Neural cell (in vitro differentiated cells): ENCODE results near the gene AHNAK. TPM values are rescaled to one million over a fixed set of nuclear protein-coding genes. Genes with fewer than 3 reads are reported as not detected.

Experiments
- H2AFZ ChIP-seq: fragments of 200-600, 300-800 bp; sonication (generic), shearing (Covaris generic); 2 replicates; pipeline ENCODE4 v1.6.0; 2014; ENCODE audit warnings: low read depth, mild to moderate bottlenecking, antibody characterized with exemption, low read length, moderate library complexity
- H3F3A ChIP-seq: fragments of 200-600 bp; shearing (Covaris generic); 2 replicates; pipeline ENCODE4 v1.6.1; 2016; ENCODE audit warnings: mild to moderate bottlenecking, moderate library complexity, mixed read lengths, antibody characterized with exemption, low read length; ENCODE audit not compliant: insufficient read depth, poor library complexity, severe bottlenecking
- H3K27ac ChIP-seq: fragments of 200-600, 300-800 bp; sonication (generic), shearing (Covaris generic); 2 replicates; pipeline ENCODE4 v1.5.1; 2014; ENCODE audit warnings: mild to moderate bottlenecking, low read length, moderate library complexity
- H3K27me3 ChIP-seq: fragments of 300-800, 200-600 bp; sonication (generic), shearing (Covaris generic); 2 replicates; pipeline ENCODE4 v1.6.0; 2014; ENCODE audit warnings: mild to moderate bottlenecking, low read depth, low read length, moderate library complexity; ENCODE audit not compliant: insufficient read depth
- H3K36me3 ChIP-seq: fragments of 300-800, 200-600 bp; sonication (generic), shearing (Covaris generic); 2 replicates; pipeline ENCODE4 v1.5.1; 2014; ENCODE audit warnings: mild to moderate bottlenecking, antibody characterized with exemption, low read length, moderate library complexity; ENCODE audit not compliant: insufficient read depth
- H3K4me2 ChIP-seq: fragments of 300-800, 200-600 bp; sonication (generic), shearing (Covaris generic); 2 replicates; pipeline ENCODE4 v1.6.0; 2014; ENCODE audit warnings: mild to moderate bottlenecking, low read length
- H3K4me3 ChIP-seq: fragments of 300-800, 200-600 bp; sonication (generic), shearing (Covaris generic); 2 replicates; pipeline ENCODE4 v1.5.1; 2014; ENCODE audit warnings: mild to moderate bottlenecking, low read length, moderate library complexity
- H3K79me2 ChIP-seq: fragments of 200-600 bp; shearing (Covaris generic); replicated peaks from 2 replicates; pipeline ENCODE4 v1.6.0; 2014; ENCODE audit warnings: mild to moderate bottlenecking, low read length, moderate library complexity; ENCODE audit not compliant: insufficient read depth
- H3K9ac ChIP-seq: fragments of 300-800, 200-600 bp; sonication (generic), shearing (Covaris generic); 2 replicates; pipeline ENCODE4 v1.6.1; 2016; ENCODE audit warnings: mild to moderate bottlenecking, low read length, mixed read lengths
- H3K9me2 ChIP-seq: fragments of 200-600 bp; shearing (Covaris generic); 2 replicates; pipeline ENCODE4 v1.6.1; 2016; ENCODE audit warnings: mild to moderate bottlenecking, low read length, mixed read lengths; ENCODE audit not compliant: insufficient read depth
- H3K9me3 ChIP-seq: fragments of 200-600, 300-800 bp; sonication (generic), shearing (Covaris generic); 2 replicates; pipeline ENCODE4 v1.6.1; 2016; ENCODE audit warnings: mild to moderate bottlenecking, mixed run types, low read length, moderate library complexity, mixed read lengths
- H4K20me1 ChIP-seq: fragments of 200-600 bp; shearing (Covaris generic); 2 replicates; pipeline ENCODE4 v1.6.1; 2016; ENCODE audit warnings: mild to moderate bottlenecking, mixed run types; ENCODE audit not compliant: insufficient read depth
- CTCF ChIP-seq: fragments of 450-650 bp; IDR thresholded peaks from 2 replicates; pipeline ENCODE4 v1.5.1; 2014; ENCODE audit warnings: antibody characterized with exemption, mild to moderate bottlenecking, moderate library complexity; ENCODE audit not compliant: poor library complexity, severe bottlenecking
- EP300 ChIP-seq: fragments of 450-650 bp; conservative IDR thresholded peaks from 2 replicates; pipeline ENCODE4 v1.6.1; 2014; ENCODE audit warnings: antibody characterized with exemption, mild to moderate bottlenecking, moderate library complexity; ENCODE audit not compliant: poor library complexity, severe bottlenecking
- EZH2 ChIP-seq: fragments of 200-600, 300-800 bp; shearing (Covaris generic), sonication (generic); IDR thresholded peaks from 2 replicates; pipeline ENCODE4 v1.6.1; 2014; ENCODE audit warnings: antibody characterized with exemption, low read length, borderline replicate concordance, mild to moderate bottlenecking; ENCODE audit not compliant: insufficient read depth, poor library complexity, severe bottlenecking
- MXI1 ChIP-seq: fragments of 450-650 bp; conservative IDR thresholded peaks from 2 replicates; pipeline ENCODE4 v1.6.1; 2014; ENCODE audit warnings: antibody characterized with exemption, mild to moderate bottlenecking; ENCODE audit not compliant: poor library complexity, severe bottlenecking
- POLR2AphosphoS5 ChIP-seq: IDR thresholded peaks from 2 replicates; pipeline ENCODE4 v1.6.1; 2012
- RAD21 ChIP-seq: fragments of 450-650 bp; conservative IDR thresholded peaks from 2 replicates; pipeline ENCODE4 v1.6.1; 2014; ENCODE audit warnings: antibody characterized with exemption, mild to moderate bottlenecking, moderate library complexity
- REST ChIP-seq: IDR thresholded peaks from 2 replicates; pipeline ENCODE4 v1.6.1; 2012; ENCODE audit warnings: borderline replicate concordance
- SMC3 ChIP-seq: fragments of 450-650 bp; conservative IDR thresholded peaks from 2 replicates; pipeline ENCODE4 v1.6.1; 2014; ENCODE audit warnings: antibody characterized with exemption, mild to moderate bottlenecking, moderate library complexity; ENCODE audit not compliant: poor library complexity
- TAF1 ChIP-seq: IDR thresholded peaks from 2 replicates; pipeline ENCODE4 v1.6.1; 2012; ENCODE audit warnings: low read depth
- polyA plus RNA-seq: library from polyadenylated mRNA; depleted of rRNA; stranded (reverse); fragments of >200 nt; gene quantifications from 2 replicates; pipeline ENCODE4 v1.2.3, GENCODE V29; 2014

AHNAK gene
- polyA plus RNA-seq, 1 donor from 2014 or later, result 0.11 TPM

GRCh38 chr11:62456630-62457029, 90.0 kb downstream of the AHNAK start:
- Histone ChIP-seq H3F3A (no peaks in the 10 kb centered on the region), H3K27ac (no peak overlapping the region), H3K9ac (no peak overlapping the region), H3K36me3 (no peaks in the 10 kb centered on the region), H3K9me3 (no peaks in the 10 kb centered on the region), H3K4me3 (no peak overlapping the region), H4K20me1 (no peaks in the 10 kb centered on the region), H3K4me2 (no peak overlapping the region), H3K79me2 (no peaks in the 10 kb centered on the region), H3K9me2 (no peaks in the 10 kb centered on the region), H2AFZ (no peak overlapping the region), H3K27me3 (no peaks in the 10 kb centered on the region)
- TF ChIP-seq SMC3 (no peak), EZH2 (no peak), POLR2AphosphoS5 (no peak), REST (no peak), TAF1 (no peak), EP300 (no peak), CTCF (no peak), MXI1 (no peak), RAD21 (no peak)

GRCh38 chr11:62452839-62453468, 93.7 kb downstream of the AHNAK start:
- H3K36me3 ChIP-seq, result no peaks in the 10 kb centered on the region
- no peak overlapping the region for H3K4me3 ChIP-seq
- H3K4me2 ChIP-seq, result no peak overlapping the region
- no peaks in the 10 kb centered on the region for H3K27me3 ChIP-seq
- no peak for TF ChIP-seq TAF1
- TF ChIP-seq MXI1, result no peak
- no peak for TF ChIP-seq CTCF
- TF ChIP-seq EP300, result no peak
- no peak for TF ChIP-seq EZH2
- no peak for TF ChIP-seq RAD21
- no peak for TF ChIP-seq POLR2AphosphoS5
- no peak for TF ChIP-seq SMC3
- H4K20me1 ChIP-seq, result no peaks in the 10 kb centered on the region
- no peak overlapping the region for H2AFZ ChIP-seq
- H3K9me3 ChIP-seq, result no peaks in the 10 kb centered on the region
- no peak overlapping the region for H3K27ac ChIP-seq
- no peaks in the 10 kb centered on the region for H3F3A ChIP-seq
- H3K9ac ChIP-seq, result no peak overlapping the region
- no peaks in the 10 kb centered on the region for H3K9me2 ChIP-seq
- no peaks in the 10 kb centered on the region for H3K79me2 ChIP-seq
